Calu3 (cell line): ENCODE measurements around the gene AJAP1. TPM values are rescaled to one million over a fixed set of nuclear protein-coding genes. Genes with fewer than 3 reads are reported as not detected.

Experiments used
- BruUV-seq: library from RNA; stranded (reverse); fragments of 400-500 nt; replicated peaks from 2 replicates; lab custom pipeline; 2021; lab: Mats Ljungman, UMichigan
- CTCF ChIA-PET: fragments of 300-600 bp; sonication (Branson Sonifier 250); formaldehyde crosslinking; loops from one replicate; lab custom pipeline; 2022; ENCODE audit warnings: antibody characterized with exemption; lab: Charles Lee
- DNase-seq: peaks from one replicate; pipeline ENCODE4 v3.0.0; 2022
- H3K27ac Mint-ChIP-seq: one replicate; pipeline ENCODE4 v1.8.0; 2022; ENCODE audit warnings: mixed read lengths; ENCODE audit not compliant: unreplicated experiment
- H3K27me3 Mint-ChIP-seq: one replicate; pipeline ENCODE4 v1.8.0; 2022; ENCODE audit warnings: mixed read lengths; ENCODE audit not compliant: unreplicated experiment
- H3K36me3 Mint-ChIP-seq: one replicate; pipeline ENCODE4 v1.8.0; 2022; ENCODE audit warnings: mild to moderate bottlenecking, moderate library complexity, mixed read lengths; ENCODE audit not compliant: insufficient read depth, unreplicated experiment
- H3K4me1 Mint-ChIP-seq: one replicate; pipeline ENCODE4 v1.8.0; 2022; ENCODE audit warnings: mild to moderate bottlenecking, low read depth, mixed read lengths; ENCODE audit not compliant: unreplicated experiment
- H3K4me3 Mint-ChIP-seq: one replicate; pipeline ENCODE4 v1.8.0; 2022; ENCODE audit warnings: mild to moderate bottlenecking, low read depth, moderate library complexity, mixed read lengths; ENCODE audit not compliant: unreplicated experiment
- H3K9me3 Mint-ChIP-seq: one replicate; pipeline ENCODE4 v1.8.0; 2022; ENCODE audit warnings: low read depth, mixed read lengths; ENCODE audit not compliant: unreplicated experiment
- CTCF ChIP-seq: fragments of 200-600 bp; IDR thresholded peaks from one replicate; pipeline ENCODE4 v1.8.0; 2022; ENCODE audit warnings: antibody characterized with exemption; ENCODE audit not compliant: unreplicated experiment
- intact Hi-C: fragments of 100-400 bp; cut with micrococcal nuclease; formaldehyde crosslinking; loops from one replicate; pipeline ENCODE4 v1.10.0; 2022; ENCODE audit not compliant: unreplicated experiment
- total RNA-seq: library from RNA; stranded (reverse); gene quantifications from 2 replicates; pipeline ENCODE4 v1.2.3, GENCODE V29; 2022

AJAP1 gene
- total RNA-seq, 1 experiment from 2014 or later: not detected

- DNase-seq: no peak
- Mint-ChIP-seq H3K27ac (no peak overlapping the region), H3K36me3 (no peaks in the 10 kb centered on the region), H3K9me3 (no peaks in the 10 kb centered on the region), H3K27me3 (no peaks in the 10 kb centered on the region), H3K4me3 (no peak overlapping the region), H3K4me1 (no peaks in the 10 kb centered on the region)
- intact Hi-C loops: no loop called here
- BruUV-seq: no TSS peak
- CTCF ChIA-PET: no interaction called here
- TF ChIP-seq CTCF: no peak
Measured at GRCh38 chr1:4752059-4752458, 97.7 kb downstream of the AJAP1 start.

- no peak for DNase-seq
- Mint-ChIP-seq H3K9me3 (peaks cover 3% of the 10 kb centered on the region), H3K4me3 (no peak overlapping the region), H3K4me1 (no peaks in the 10 kb centered on the region), H3K36me3 (no peaks in the 10 kb centered on the region), H3K27ac (no peak overlapping the region), H3K27me3 (no peaks in the 10 kb centered on the region)
- intact Hi-C loops: no loop called here
- BruUV-seq: no TSS peak
- no peak for TF ChIP-seq CTCF
- CTCF ChIA-PET: no interaction called here
Measured at GRCh38 chr1:4754816-4755215, 100.4 kb downstream of the AJAP1 start.

DNA sequence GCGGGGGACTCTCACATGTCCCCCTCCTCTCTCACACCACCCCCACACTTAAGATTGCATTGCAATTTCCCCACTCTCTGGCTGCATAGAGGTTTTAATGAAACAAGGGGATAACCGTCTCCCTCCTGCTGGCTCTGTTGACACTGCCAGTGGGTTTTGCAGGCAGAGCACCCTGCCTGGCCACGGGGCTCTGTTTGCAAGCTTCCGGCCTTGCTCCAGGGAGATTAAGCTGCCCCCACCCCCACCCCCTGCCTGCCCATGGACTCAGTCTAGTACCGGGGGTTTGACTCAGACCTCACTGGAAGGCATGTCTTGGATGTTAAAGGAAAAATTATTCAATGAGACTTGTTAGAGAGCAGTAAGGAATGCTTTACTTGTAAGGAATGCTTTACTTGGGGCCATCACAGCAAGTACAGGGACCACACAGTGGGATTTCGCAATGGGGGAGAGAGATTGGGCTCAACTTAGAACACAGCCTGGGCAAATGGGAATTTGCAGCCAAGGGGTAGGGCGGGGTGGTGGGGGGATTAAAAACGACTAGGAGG, 101.0 kb downstream of the AJAP1 start:
- Mint-ChIP-seq H3K36me3 (no peaks in the 10 kb centered on the region), H3K4me1 (no peaks in the 10 kb centered on the region), H3K27ac (no peak overlapping the region), H3K4me3 (no peak overlapping the region), H3K27me3 (no peaks in the 10 kb centered on the region), H3K9me3 (peaks cover 7% of the 10 kb centered on the region)
- intact Hi-C loops: no loop called here
- BruUV-seq: no TSS peak
- no peak for TF ChIP-seq CTCF
- CTCF ChIA-PET: no interaction called here
- no peak for DNase-seq

DNA sequence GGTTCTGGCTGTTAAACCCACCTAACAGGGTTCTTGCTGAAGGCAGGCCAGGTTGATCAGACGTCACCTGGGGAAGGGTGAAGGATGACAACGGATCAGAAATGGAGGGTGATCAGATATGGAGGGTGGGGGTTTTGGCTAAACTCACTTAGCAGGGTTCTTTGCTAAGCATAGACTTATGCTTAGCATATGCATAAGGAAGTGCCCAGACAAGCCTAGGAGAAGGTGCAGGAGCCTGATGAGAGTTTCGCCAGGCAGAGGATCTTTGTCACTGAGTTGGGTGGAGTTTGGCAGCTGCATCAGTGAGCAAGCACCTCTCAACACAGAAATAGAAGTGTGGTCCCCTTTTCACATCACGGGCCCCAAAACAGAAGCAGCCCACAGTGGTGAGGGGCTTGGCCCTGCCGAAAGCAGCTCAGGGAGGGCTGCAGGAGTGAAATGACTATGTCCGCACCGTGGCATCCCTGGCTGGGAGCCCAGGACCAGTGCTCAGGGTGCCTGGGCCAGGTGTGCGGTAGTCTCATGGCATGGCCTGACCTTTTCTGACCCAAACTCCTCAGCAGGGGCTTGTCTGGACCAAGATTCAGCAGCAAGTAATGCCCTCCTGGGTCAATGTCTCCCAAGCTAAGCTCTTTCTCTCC, 101.6 kb downstream of the AJAP1 start:
- H3K27me3 Mint-ChIP-seq: no peaks in the 10 kb centered on the region
- no TSS peak for BruUV-seq
- DNase-seq: no peak
- peaks cover 7% of the 10 kb centered on the region for H3K9me3 Mint-ChIP-seq
- H3K4me1 Mint-ChIP-seq: no peaks in the 10 kb centered on the region
- intact Hi-C loops: no loop called here
- H3K27ac Mint-ChIP-seq: no peak overlapping the region
- CTCF ChIA-PET: no interaction called here
- no peak overlapping the region for H3K4me3 Mint-ChIP-seq
- TF ChIP-seq CTCF: no peak
- no peaks in the 10 kb centered on the region for H3K36me3 Mint-ChIP-seq
